Activated T-cell treated with anti-CD3 and anti-CD28 coated beads for 4 hours (primary cell): Measurements from ENCODE around the gene AFAP1L1.

Source experiments
- DNase-seq: peaks from one replicate; pipeline ENCODE4 v3.0.0-alpha.2; 2020

Gene AFAP1L1

GRCh38 chr5:149288436-149288835, 16.8 kb downstream of the AFAP1L1 start:
- DNase-seq, result no peak

DNA sequence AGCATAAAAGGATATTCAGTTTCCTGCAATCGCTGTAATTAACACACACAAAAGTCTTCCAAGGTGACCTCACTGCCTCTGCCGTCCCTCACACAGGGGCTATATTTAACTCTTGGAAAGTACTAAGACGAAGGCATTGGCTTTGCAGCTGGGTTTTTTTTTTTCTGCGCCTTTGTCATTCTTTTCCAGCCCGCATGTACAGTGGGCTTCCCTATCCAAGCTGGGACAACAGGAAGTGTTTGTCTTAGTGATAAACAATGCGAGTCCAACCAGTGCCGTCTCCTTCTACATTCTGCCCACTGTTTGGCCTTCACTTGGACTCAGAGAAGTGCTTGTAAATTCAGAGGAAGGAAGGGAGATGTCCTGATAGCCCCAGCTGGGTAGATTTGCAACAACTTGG, 17.6 kb downstream of the AFAP1L1 start:
- DNase-seq, result no peak

DNA sequence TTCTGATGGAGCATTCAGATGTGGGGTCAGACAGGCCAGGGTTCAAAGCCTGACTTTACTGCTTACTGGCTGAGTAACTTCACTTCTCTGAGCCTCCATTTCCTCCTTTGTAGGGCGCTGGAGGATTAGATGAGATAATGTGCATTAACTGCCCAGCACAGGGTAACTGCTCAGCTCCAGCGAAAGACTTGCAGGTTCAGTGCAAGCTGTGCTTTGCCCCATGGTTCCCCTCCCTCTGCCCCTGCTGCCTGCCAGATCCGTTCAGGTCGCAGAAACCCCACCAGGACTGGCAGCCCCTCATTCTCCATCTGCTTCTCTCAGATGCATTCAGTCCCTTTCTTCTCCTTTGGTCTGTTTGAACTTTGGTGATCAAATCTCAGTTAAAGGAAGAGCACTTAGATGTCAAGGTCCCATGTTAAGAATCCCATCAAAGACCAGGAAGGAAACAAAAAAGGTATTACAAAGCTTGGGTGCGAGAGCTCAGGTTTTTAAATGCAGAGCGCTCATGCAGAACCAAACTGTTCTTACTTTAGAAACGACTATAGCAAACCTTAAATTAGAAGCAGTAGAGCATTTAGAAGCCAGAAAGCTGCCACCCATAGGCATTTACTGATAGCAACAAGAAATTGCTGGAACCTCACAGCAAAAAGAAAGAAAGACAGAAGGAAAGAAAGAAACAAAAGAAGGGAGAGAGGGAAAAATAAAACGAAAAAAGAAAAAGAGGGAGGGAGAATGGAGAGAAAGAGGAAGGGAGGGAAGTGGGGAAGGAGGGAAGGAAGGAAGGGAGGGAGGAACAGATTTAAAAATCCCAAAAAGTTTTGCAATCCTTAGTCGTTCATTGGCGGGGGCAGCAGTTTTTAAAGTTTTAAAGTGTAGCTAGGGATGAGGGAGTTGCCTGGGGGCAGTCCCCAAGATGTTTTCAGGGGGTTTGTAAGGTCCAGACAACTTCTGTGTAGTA, 23.5 kb downstream of the AFAP1L1 start:
- DNase-seq, result no peak

DNA sequence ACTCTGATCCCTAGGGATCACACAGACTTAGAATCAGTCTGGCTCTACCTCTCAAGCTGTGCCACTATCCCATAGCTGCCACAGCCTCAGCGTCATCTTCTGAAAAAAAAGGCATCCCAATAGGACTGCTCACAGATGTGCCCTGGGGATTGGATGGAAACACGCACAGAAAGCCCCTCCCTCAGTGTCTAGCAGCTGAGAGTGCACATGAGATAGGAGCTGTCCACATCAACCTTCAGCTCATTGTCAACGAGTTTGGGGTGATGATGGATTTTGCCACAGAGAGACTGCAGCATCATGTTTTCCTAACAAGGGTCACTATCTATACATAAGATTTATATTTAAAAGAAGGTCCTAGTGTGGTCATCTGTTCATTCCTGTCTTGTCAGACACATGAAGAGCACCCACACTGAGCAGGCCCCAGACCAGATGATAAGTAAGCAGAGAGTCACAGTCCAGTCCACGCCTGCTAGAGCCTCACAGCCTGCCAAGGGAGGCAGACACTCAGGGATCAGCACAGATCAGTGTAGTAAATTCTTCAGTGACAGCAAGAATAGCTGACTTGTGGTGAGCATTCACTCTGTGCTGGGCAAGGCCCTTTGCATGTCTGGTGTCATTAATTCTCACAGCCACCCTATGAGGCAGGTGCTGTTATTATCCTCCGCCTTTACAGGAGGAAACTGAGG, 25.8 kb downstream of the AFAP1L1 start:
- no peak for DNase-seq

- no peak for DNase-seq
Observed at GRCh38 chr5:149298163-149298562, 26.5 kb downstream of the AFAP1L1 start.

DNA sequence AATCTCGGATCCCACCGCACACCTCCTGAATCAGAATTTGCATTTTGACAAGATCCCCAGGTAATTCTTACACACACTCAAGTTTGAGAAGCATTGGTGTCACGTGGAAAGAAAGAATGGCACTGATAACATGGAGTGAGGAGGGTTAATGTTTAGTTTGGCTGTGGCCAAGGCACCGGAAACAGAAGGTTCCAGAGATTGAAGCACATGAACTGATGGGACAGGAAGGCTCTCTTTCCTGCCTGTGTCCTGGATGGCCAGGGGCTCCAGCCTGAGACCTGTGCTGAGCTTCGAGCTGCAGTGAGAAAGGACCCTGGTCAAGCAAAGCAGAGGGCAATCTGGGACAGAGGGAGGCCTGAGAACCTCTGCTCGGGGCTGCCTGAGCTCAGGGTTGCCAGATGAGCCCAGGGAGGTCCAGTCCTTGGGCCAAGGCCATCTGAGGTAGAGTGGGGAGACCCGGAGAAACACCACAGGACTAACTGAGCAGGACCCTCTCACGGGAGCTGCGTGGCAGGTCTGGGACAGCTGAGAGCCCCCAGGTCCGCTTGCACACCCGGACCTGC, 27.3 kb downstream of the AFAP1L1 start:
- DNase-seq, result no peak

- no peak for DNase-seq
Observed at GRCh38 chr5:149299451-149300054, 27.9 kb downstream of the AFAP1L1 start.

DNA sequence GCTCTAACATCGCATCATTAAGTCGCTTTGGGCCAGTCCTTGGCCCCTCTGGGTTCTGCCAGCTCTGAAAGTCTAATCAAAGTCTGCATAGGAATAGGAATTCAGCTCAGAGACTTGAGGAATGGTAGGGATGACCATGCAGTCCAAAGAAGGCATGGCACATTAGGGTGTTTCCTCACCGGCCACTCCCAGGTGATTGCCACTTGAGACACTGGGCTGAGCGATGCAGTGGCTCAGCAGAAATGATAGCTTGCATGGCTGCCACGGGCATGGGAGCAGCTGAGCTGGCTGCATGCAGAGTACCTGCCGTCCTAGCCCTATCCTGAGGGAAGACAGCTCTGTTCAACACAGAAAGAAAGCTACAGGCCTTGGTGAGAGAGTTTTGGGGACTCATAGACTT, 28.8 kb downstream of the AFAP1L1 start:
- DNase-seq, result no peak

GRCh38 chr5:149301049-149301743, 29.5 kb downstream of the AFAP1L1 start:
- no peak for DNase-seq

DNA sequence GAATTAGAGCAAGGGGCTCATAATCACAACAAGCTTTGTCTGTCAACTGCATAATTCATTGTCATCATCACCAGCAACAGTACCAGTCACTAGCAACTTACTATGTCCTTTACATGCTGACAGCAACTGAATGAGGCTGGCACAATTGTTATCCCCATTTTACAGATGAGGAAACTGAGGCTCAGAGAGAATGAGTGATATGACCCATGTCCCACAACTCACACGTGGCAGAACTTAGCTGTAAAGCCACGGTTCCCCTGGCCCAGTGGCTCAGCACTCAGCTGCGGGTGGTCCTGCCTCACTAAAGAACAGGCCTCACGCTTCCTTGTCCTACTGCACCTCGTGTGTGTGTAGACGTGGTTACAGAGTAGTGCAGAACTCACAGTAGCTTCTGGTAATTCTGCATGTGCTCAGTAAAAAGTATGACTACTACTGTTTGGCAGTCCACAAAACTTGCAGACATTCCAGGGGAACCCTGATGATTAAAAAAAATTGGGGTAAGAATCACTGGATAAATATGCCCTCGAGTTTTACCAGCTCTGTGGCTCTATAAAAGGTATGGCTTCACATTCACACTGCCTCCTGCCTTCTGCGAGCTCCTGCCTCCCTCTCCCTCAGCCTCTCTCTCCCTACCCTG, 30.2 kb downstream of the AFAP1L1 start:
- no peak for DNase-seq

DNA sequence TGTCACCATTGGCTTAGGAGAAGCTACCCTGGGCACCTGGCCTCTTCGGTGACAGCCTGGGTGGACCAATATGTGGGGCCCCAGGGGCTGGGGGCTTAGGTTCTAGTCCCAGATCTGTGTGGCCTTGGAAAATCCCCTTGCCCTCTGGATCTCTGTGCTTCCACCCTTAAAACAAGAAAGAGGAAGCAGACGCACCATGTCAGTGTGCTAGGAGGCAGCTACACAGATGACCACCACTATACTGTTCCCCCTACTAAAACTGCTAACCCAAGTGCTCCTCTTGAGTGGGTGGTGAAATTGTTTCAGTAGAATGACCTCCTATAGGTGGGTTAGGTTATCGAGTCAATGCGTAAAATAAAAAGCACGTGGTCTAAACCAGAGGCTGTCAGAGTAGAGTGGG, 31.0 kb downstream of the AFAP1L1 start:
- DNase-seq, result no peak

GRCh38 chr5:149303210-149303609, 31.6 kb downstream of the AFAP1L1 start:
- DNase-seq, result no peak

- no peak for DNase-seq
Observed at GRCh38 chr5:149304195-149305078, 32.8 kb downstream of the AFAP1L1 start.

DNA sequence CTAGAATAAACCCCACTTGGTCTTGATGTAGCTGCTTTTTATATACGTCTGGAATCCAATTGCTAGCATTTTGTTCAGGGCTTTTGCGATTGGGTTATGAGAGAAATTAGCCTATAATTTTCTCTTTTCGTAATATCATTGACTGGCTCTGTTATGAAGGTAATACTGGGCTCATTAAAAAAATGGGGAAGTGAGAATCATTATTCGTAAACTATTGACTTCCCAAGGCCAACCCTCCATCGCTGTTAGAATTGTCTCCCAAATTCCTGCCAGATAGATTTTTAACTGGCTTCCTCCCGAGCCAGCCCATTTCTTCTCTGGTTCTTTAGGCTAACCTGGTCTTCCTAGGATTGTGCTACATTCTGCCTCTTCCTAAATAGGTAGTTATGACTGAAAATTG, 37.7 kb downstream of the AFAP1L1 start:
- no peak for DNase-seq

GRCh38 chr5:149310488-149310887, 38.8 kb downstream of the AFAP1L1 start:
- DNase-seq, result no peak

DNA sequence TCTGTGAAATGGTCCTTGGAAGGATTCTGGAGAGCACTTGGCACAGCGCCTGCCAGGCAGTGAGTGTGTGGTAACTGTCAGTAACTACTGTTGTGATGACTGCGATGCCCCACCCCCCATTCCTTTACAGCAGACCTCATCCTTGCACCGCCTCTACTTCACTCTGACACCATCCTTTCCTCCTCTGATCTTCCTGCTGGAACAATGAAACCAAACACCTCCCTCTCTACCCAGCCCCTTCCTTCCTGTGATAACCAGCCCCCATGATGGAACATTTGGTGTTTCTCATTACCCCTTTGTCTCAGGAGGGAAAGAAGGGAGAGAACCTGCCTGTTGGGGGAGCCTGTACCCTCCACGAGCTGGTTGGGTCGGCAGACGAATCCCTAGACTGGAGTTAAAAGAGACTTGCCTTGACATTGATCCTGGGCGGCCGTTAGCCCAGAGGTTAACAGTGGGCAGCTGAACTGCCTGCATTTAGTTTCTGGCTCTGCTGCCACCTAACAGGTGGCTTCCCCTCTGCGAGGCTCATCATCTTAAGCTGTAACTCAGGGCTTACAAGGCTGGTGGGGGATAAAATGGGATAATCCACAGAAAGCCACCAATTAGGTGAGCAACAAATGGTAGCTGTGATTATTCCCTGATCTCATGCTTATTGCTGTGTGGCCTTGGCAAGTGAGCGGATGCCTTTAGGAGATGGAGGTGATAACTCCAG, 39.4 kb downstream of the AFAP1L1 start:
- no peak for DNase-seq

DNA sequence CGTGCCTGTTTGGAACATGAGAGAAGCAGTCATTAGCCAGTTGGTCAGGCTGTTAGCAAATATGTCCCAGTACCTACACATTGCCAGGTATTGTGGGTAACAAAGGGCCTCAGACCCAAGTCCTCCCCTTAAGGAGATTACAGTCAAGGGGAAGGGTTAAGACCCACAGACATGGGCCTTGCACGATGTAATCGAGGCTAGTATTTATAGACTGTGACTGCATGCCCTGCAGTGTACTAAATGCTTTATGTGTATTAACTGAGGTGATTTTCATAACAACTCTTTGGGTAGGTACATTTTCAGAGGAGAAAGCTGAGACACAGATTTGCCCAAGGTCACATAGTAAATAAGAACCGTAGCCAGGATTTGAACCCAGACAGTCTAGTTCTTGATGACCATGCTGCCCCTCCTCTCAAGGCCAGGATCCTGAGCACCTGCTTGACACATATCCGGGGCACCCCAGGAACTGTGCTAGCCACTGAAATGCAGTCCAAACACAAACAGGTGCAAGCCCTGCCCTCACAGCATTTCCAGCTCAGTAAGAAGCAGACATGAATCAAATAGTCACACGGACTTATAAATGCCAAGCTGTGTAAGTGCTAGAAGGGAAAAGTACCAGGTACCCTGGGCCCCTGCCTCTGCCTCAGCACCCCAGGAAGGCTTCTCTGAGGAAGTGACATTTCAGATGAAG, 41.6 kb downstream of the AFAP1L1 start:
- no peak for DNase-seq

DNA sequence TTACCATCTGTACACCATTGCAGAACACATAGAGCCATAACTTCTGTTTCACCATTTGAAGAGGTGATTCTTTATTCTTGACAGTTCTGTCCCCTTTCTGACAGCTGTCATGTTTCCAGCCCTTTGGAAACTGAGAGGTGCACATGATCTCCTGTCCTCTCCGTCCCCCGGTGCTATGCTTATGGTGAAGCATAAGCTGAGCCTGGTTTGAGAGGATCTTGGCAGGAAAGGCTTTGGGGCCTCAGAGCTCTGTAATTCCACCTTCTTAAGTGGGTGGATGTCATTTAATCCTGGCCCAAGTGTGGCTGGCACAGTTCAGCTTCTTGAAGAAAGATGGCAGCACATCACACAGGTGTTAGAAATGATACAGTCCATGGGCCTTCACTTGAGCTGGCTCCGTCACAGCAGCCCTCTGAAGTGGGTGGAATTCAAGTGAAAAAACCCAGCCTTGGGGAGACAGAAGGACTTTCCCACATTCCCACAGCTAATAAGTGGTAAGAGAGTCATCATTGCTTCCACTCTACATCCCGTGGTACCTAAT, 43.0 kb downstream of the AFAP1L1 start:
- no peak for DNase-seq

DNA sequence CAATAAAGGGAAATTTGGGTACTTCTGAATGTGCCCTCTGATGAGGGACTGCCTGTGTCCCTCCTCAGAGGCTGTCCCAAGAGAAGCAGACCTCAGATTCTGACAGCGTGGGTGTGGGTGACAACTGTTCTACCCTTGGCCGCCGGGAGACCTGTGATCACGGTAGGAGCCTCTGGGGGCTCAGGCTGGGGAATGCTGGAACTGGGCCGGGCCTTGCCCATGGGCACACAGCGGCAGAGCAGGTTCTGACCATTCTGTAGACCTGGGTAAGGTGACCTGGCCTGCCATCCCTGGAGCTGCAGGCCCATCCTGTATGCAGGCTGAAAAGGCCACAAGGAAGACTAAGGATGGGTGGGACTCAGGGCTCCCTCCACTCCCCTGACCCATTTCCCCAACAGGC, 44.1 kb downstream of the AFAP1L1 start:
- DNase-seq, result no peak
